Small intestine (tissue), 7 donors: ENCODE data around the gene KRTAP1-3. TPM values are rescaled to one million over a fixed set of nuclear protein-coding genes. Genes with fewer than 3 reads are reported as not detected.
"Not testable (repeated sequence)": the region's sequence is repeated elsewhere in the genome, so short reads cannot be mapped to it uniquely, and the experiment has no call there.

Experiments
- DNase-seq, 2 donors: peaks; one replicate each; pipeline versions ENCODE4 v3.0.0 to v3.0.0-alpha.2; 2013
- FAIRE-seq: peaks from 2 replicates; lab custom pipeline; 2012; peaks lifted over from hg19 to GRCh38; lab: Jason Lieb, UNC
- H3K27ac ChIP-seq, 3 donors: one replicate each; pipeline ENCODE4 v1.5.1; 2013; ENCODE audit warnings: low read length in 2 of 3, mild to moderate bottlenecking in 2 of 3, control low read depth in 1 of 3, inconsistent platforms in 1 of 3, low read depth in 1 of 3, moderate library complexity in 1 of 3
- H3K27me3 ChIP-seq, 3 donors: one replicate each; pipeline ENCODE4 v1.6.1; 2013; ENCODE audit warnings: low read length in 3 of 3, inconsistent platforms in 1 of 3; ENCODE audit not compliant: control insufficient read depth in 3 of 3, insufficient read depth in 3 of 3
- H3K36me3 ChIP-seq, 3 donors: one replicate each; pipeline ENCODE4 v1.6.1; 2013; ENCODE audit warnings: low read length in 3 of 3, inconsistent platforms in 1 of 3, low read depth in 1 of 3, mild to moderate bottlenecking in 1 of 3, moderate library complexity in 1 of 3; ENCODE audit not compliant: control insufficient read depth in 3 of 3, insufficient read depth in 2 of 3
- H3K4me1 ChIP-seq, 3 donors: one replicate each; pipeline ENCODE4 v1.6.1; 2013; ENCODE audit warnings: low read length in 2 of 3, inconsistent platforms in 1 of 3, low read depth in 1 of 3, mild to moderate bottlenecking in 1 of 3, moderate library complexity in 1 of 3; ENCODE audit not compliant: control insufficient read depth in 3 of 3, insufficient read depth in 2 of 3
- H3K4me3 ChIP-seq, 3 donors: one replicate each; pipeline ENCODE4 v1.5.1; 2013; ENCODE audit warnings: low read length in 3 of 3, control low read depth in 1 of 3, inconsistent platforms in 1 of 3, low read depth in 1 of 3, mild to moderate bottlenecking in 1 of 3, moderate library complexity in 1 of 3
- H3K9me3 ChIP-seq, 2 donors: one replicate each; pipeline ENCODE4 v1.6.1; 2013; ENCODE audit warnings: low read depth in 1 of 2, low read length in 1 of 2; ENCODE audit not compliant: control insufficient read depth in 2 of 2, insufficient read depth in 1 of 2
- WGBS, 3 donors: extraction: QIAGEN DNeasy Blood & Tissue Kit; methylation state at CpG; one replicate each; pipeline ENCODE4 v1.1.7; 2013; 5-methylcytosine and 5-hydroxymethylcytosine counted together
- polyA plus RNA-seq, 4 donors: library from polyadenylated mRNA; stranded (reverse) in 3 of 4; unstranded in 1 of 4; fragments of 200-250 nt in 3 of 4; fragments of 120-200 nt in 1 of 4; gene quantifications; one replicate each; pipeline versions ENCODE4 v1.2.1 to v1.2.3, GENCODE V29; 2013
- donor health status: healthy with polysubstance abuse.
- donor health status: control.
- donor health status: control.
- donor health status: Bipolar disorder and iron deficiency.
- donor health status: healthy.

Gene KRTAP1-3
- polyA plus RNA-seq, 4 donors: not detected

DNA sequence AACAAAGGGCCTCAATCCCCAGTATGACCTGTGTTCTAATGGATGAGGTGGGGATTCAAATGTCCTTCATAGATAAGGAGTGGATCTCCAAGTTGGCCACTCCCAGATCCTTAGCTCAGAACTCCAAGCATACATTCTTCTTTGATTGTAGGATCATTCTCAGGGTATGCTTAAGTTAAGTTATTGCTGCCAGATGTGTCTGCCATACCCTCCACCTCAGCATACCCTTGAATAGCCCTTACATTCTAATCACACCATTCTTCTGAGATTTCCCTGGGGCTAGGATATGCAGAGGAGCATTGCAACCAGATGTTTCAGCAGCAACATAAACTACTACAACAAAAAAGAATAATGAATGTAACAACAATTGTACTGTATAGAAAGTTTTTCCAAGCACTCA is 32.6 kb upstream of the KRTAP1-3 start:
- no peak overlapping the region for H3K27ac ChIP-seq
- H3K9me3 ChIP-seq: no peaks in the 10 kb centered on the region
- peaks cover 0 to 5% (median 0%) of the 10 kb centered on the region in 3 donors for H3K27me3 ChIP-seq
- no peak for FAIRE-seq
- H3K4me3 ChIP-seq: no peak overlapping the region
- no peaks in the 10 kb centered on the region for H3K4me1 ChIP-seq
- DNase-seq: no peak
- H3K36me3 ChIP-seq: no peaks in the 10 kb centered on the region

DNA sequence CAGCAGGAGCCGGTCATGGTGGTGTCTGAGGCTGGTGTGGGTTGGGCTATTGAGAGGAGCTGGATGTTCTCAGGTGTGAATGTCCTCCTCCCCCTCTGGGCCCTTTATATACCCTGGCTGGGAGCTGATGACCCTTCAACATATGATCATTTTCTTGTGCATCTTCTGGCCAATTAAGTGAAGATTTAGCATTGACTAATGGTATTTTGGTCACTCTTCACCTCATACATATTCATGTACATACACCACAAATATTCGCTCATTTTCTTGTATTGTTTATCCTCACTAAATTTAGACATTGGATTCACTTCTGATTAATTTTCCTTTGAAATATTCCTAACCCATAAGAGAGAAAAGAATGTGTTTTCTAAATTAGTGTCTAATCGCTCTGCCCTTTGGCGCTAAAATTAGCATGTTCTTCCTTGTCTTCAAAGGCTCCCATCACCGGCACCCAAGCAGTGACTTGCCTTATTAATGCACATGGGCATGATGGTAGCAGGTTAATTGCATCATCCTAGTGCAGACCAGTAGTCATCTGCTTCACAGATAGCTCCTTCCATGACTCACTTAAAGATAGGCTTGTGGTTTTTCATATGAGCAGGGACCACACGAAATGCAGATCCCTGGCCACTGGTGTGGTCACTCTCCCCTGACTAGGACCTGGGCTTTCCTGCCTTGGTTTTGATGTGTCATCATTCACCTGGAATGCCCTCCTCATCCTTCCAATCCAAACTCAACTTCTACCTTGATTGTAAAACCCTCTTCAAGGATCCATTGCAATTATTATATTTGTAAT is 31.4 kb upstream of the KRTAP1-3 start, which contains the start of gene KRTAP2-4:
KRTAP2-4 (minus strand) TSS at position 51 of the 796 bp plus-strand sequence; CDS start at position 17, 34 bp downstream.
- peaks cover 0 to 5% (median 2%) of the 10 kb centered on the region in 3 donors for H3K27me3 ChIP-seq
- no peaks in the 10 kb centered on the region for H3K36me3 ChIP-seq
- no peaks in the 10 kb centered on the region for H3K9me3 ChIP-seq
- no peak within 1 kb of the TSS for H3K27ac ChIP-seq
- 82 to 93% (median 91%) methylated on average over 6 of the region's 6 CpGs for WGBS, 3 donors
- H3K4me3 ChIP-seq: no peak within 1 kb of the TSS
- H3K4me1 ChIP-seq: no peaks in the 10 kb centered on the region
- no peak for DNase-seq
- FAIRE-seq: no peak

DNA sequence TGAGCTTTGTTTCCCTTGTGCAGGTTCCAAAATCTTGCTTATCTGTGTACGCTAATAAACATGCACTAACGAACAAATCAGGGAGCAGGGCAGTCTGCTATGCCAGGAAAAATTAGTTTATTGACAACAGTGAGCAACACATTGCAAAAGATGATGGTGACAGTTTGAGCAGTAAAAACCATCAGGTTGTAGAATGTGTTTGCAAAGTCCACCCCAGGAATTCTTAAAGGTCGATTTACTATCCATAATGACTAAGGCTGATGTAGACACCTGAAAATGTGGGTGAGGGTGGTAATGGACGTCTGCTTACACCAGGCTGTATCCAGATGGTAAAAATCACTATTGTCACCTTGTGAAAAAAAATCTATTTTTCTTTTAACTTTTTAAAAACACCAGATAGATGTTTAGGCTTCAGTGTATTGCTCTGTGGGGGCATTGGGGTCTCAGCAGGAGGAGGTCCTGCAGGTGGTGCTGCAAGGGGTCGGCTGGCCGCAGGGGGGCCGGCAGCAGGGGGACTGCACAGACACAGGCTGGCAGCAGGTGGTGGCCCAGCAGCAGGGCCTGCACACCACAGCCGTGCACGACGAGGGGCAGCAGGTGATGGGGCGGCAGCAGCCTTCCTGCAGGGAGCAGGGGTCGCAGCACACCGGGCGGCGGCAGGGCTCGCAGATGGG is 30.5 kb upstream of the KRTAP1-3 start:
- FAIRE-seq, H3K4me1 ChIP-seq, H3K27me3 ChIP-seq, H3K9me3 ChIP-seq, H3K4me3 ChIP-seq, DNase-seq, H3K36me3 ChIP-seq, H3K27ac ChIP-seq: not testable (repeated sequence)
- WGBS, 3 donors: 56 to 70% (median 59%) methylated on average over 7 of the region's 16 CpGs

DNA sequence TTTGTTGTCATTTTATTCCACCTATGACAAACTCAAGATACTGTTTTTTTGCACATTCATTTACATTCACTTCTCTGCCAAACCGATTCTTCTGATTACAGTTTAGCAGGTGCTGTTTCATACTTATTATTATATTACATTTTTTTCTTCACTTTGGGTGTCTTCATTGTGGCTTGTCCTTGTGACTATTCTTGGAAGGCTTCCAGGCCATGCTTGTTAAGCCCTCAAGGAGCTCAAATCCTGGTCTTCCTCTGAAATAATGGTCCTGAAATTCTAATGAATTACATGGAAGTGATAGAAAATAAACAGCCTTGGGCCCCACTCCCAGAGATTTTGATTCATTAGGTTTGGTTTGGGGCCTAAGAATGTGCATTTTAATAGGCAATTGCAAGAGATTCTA is 29.6 kb upstream of the KRTAP1-3 start:
- H3K4me3 ChIP-seq: no peak overlapping the region
- H3K27ac ChIP-seq: no peak overlapping the region
- H3K9me3 ChIP-seq: no peaks in the 10 kb centered on the region
- no peak for DNase-seq
- H3K27me3 ChIP-seq: peaks cover 0 to 13% (median 2%) of the 10 kb centered on the region in 3 donors
- no peaks in the 10 kb centered on the region for H3K4me1 ChIP-seq
- no peak for FAIRE-seq
- WGBS, 3 donors: 46 to 79% (median 46%) methylated on average over 1 of the region's 1 CpG
- H3K36me3 ChIP-seq: no peaks in the 10 kb centered on the region

DNA sequence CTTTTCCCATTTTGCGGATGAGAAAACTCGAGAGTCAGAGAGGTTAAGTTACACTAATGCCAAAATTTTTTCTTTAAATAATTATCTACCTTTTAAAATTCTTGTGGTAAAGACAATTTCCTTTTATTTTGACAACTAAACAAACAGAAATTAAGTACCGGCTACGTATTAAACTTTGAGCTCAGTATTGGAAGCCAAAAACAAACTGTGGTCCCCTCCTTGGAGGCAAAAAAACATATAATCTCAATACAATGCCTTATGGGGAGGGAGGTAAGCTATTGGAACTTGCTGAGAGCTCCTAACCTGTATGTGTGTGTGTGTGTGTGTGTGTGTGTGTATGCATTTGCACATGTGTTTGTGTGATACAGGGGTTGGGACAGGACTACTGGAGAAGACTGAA is 28.8 kb upstream of the KRTAP1-3 start:
- Histone ChIP-seq H3K27ac (no peak overlapping the region), H3K4me1 (no peaks in the 10 kb centered on the region), H3K4me3 (no peak overlapping the region), H3K27me3 (peaks cover 0 to 17% (median 4%) of the 10 kb centered on the region in 3 donors), H3K9me3 (no peaks in the 10 kb centered on the region), H3K36me3 (no peaks in the 10 kb centered on the region)
- WGBS, 3 donors: 53 to 65% (median 65%) methylated on average over 4 of the region's 4 CpGs
- no peak for DNase-seq
- no peak for FAIRE-seq

DNA sequence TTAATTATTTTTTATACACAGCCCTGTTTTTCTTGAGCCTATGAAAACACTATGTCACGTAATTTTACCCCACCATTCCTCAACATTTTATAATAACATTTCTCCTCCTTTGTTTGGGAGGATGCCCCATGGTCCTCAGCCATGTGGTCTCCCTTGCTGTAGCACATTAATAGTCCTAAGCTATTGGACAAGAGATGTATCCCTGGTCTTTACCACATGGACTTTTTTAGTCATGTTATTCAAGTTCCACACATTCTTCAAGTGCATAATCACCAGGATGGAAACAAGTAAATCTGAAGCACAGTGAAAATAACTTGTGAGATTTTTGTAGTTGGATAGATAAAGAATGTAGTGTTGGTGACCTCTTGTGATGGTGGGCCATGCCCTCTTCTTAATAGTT is 27.3 kb upstream of the KRTAP1-3 start:
- H3K4me3 ChIP-seq: no peak overlapping the region
- no peaks in the 10 kb centered on the region for H3K36me3 ChIP-seq
- no peak for DNase-seq
- no peak overlapping the region for H3K27ac ChIP-seq
- no peak for FAIRE-seq
- H3K9me3 ChIP-seq: no peaks in the 10 kb centered on the region
- H3K27me3 ChIP-seq: peaks cover 0 to 18% (median 4%) of the 10 kb centered on the region in 3 donors
- WGBS, 3 donors: 55 to 80% (median 77%) methylated on average over 1 of the region's 1 CpG
- no peaks in the 10 kb centered on the region for H3K4me1 ChIP-seq

DNA sequence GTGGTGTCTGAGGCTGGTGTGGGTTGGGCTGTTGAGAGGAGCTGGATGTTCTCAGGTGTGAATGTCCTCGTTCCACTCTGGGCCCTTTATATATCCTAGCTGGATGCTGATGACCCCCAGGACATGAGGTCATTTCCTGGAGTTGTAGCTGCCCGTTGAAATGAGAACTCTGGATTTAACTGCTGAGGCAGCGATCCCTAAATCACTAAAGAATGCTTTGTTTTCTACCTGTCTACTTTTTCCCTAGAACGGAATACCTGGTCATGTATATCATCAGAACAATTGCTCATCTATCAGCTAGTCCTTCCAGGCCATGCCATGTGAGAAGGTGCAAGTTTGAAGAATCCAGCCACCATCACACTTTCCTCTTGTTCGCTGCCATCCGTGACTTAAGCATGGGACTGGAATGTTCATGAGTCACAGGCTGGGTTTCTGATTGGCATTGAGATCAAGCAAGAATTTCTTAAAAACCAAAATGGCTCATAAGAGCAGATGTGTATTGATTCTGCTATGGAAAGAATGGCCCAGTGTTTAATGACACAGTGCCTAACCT is 25.5 kb upstream of the KRTAP1-3 start, which contains the start of gene KRTAP2-3:
KRTAP2-3 (minus strand) TSS at position 63 of the 553 bp plus-strand sequence. CDS start 64 bp downstream, outside the sequence.
- DNase-seq: no peak
- no peak for FAIRE-seq
- Histone ChIP-seq H3K27me3 (peaks cover 0 to 12% (median 4%) of the 10 kb centered on the region in 3 donors), H3K9me3 (no peaks in the 10 kb centered on the region), H3K36me3 (no peaks in the 10 kb centered on the region), H3K27ac (no peak within 1 kb of the TSS), H3K4me3 (no peak within 1 kb of the TSS), H3K4me1 (no peaks in the 10 kb centered on the region)
- 61 to 65% (median 62%) methylated on average over 6 of the region's 6 CpGs for WGBS, 3 donors

DNA sequence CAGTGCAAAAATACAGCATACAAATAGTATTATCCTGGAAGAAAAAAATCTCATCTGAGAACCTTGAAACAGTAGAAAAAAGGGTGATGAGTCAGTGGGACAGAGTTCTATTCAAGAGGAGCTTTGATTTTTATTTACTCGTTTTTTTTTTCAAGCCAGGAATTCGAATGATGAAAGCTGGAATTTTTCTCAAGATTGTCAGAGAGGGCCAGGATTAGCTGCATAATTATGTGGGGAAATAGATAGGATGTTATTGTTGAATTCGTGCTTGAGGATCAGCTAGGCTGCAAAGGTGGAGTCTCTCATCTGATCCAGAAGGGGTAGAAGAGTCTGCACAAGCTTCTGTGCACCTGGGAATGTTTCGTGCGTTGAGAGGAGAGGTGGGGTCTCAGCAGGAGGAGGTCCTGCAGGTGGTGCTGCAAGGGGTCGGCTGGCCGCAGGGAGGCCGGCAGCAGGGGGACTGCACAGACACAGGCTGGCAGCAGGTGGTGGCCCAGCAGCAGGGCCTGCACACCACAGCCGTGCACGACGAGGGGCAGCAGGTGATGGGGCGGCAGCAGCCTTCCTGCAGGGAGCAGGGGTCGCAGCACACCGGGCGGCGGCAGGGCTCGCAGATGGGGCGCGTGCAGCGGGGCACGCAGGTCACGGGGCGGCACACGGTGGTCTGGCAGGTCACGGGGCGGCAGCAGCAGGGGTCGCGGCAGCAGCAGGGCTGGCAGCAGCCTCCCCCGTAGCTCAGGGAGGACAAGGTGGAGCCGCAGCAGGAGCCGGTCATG is 24.8 kb upstream of the KRTAP1-3 start:
- H3K36me3 ChIP-seq, H3K4me1 ChIP-seq, H3K9me3 ChIP-seq, H3K4me3 ChIP-seq, H3K27ac ChIP-seq, DNase-seq, FAIRE-seq: not testable (repeated sequence)
- peaks cover 0 to 12% (median 4%) of the 10 kb centered on the region in 3 donors for H3K27me3 ChIP-seq
- 24 to 28% (median 25%) methylated on average over 10 to 12 of the region's 31 CpGs for WGBS, 3 donors
